NB4 (cell line): ENCODE data around the gene ZBTB43.

Experiments
- DNase-seq: peaks from one replicate; pipeline ENCODE4 v3.0.0; 2010; ENCODE audit warnings: low read depth
- H3K4me3 ChIP-seq: one replicate; pipeline ENCODE4 v1.5.1; 2011; ENCODE audit warnings: mild to moderate bottlenecking, low read depth, low read length, moderate library complexity
- MYC ChIP-seq: IDR thresholded peaks from 2 replicates; pipeline ENCODE4 v1.6.1; 2011; ENCODE audit warnings: low read depth, low read length
- POLR2A ChIP-seq: IDR thresholded peaks from 2 replicates; pipeline ENCODE4 v1.6.1; 2011; ENCODE audit warnings: mild to moderate bottlenecking; ENCODE audit not compliant: insufficient read length; ENCODE audit errors: extremely low read depth
- TF ChIP-seq, protein P1 (sequence below): IDR thresholded peaks from 2 replicates; pipeline ENCODE4 v1.6.1; 2011; ENCODE audit warnings: low read depth, low read length
- TF ChIP-seq, protein P2 (sequence below): IDR thresholded peaks from one replicate; pipeline ENCODE4 v1.5.1; 2012; ENCODE audit warnings: low read depth, low read length

Gene ZBTB43

DNA sequence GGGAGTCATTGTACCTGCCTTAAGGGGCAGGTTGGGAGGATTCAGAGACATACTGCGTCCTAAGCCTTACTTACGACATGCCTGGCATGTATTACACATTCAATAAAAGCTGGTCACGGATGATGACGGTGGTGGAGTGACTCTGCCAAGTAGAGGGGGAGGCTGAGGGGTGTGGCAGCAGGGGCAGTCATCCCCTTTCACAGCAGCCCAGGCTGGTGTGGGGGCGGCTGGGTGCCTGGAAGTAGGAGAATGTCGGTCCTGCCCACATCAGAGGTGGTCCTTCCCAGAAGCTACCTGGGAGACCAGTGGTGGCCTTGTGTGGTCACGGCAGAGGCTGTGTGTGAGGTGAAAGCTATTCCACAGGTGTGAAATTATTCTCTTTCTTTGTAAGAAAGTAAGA lies 64.5 kb downstream of the ZBTB43 start:
- H3K4me3 ChIP-seq: no peak overlapping the region
- TF ChIP-seq, protein P1, sequence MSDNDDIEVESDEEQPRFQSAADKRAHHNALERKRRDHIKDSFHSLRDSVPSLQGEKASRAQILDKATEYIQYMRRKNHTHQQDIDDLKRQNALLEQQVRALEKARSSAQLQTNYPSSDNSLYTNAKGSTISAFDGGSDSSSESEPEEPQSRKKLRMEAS: no peak
- TF ChIP-seq, protein P2, sequence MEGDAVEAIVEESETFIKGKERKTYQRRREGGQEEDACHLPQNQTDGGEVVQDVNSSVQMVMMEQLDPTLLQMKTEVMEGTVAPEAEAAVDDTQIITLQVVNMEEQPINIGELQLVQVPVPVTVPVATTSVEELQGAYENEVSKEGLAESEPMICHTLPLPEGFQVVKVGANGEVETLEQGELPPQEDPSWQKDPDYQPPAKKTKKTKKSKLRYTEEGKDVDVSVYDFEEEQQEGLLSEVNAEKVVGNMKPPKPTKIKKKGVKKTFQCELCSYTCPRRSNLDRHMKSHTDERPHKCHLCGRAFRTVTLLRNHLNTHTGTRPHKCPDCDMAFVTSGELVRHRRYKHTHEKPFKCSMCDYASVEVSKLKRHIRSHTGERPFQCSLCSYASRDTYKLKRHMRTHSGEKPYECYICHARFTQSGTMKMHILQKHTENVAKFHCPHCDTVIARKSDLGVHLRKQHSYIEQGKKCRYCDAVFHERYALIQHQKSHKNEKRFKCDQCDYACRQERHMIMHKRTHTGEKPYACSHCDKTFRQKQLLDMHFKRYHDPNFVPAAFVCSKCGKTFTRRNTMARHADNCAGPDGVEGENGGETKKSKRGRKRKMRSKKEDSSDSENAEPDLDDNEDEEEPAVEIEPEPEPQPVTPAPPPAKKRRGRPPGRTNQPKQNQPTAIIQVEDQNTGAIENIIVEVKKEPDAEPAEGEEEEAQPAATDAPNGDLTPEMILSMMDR: no peak
- no peak for TF ChIP-seq MYC
- no peak for TF ChIP-seq POLR2A
- no peak for DNase-seq

DNA sequence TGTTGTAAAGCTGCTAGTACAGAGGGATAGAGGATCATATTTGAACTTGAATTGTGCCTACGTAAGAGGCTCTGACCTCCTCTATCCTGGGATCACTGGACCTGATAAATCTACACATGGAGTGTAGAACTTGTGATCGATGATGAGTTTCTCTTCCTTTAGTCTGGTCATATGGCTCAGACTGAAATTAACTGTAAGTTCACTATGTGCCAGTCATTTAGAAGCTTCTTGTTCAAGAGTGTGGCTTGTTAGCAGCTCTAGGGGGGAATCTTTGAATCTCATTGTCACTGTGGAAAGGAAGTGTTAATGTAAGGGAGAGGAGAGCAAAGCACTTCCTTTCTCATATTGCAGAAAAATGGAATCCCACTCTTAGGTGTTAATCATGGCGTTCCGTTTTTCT lies 67.7 kb downstream of the ZBTB43 start:
- no peak for DNase-seq
- TF ChIP-seq MYC: no peak
- TF ChIP-seq, protein P2: no peak
- no peak for TF ChIP-seq POLR2A
- TF ChIP-seq, protein P1: no peak
- no peak overlapping the region for H3K4me3 ChIP-seq

DNA sequence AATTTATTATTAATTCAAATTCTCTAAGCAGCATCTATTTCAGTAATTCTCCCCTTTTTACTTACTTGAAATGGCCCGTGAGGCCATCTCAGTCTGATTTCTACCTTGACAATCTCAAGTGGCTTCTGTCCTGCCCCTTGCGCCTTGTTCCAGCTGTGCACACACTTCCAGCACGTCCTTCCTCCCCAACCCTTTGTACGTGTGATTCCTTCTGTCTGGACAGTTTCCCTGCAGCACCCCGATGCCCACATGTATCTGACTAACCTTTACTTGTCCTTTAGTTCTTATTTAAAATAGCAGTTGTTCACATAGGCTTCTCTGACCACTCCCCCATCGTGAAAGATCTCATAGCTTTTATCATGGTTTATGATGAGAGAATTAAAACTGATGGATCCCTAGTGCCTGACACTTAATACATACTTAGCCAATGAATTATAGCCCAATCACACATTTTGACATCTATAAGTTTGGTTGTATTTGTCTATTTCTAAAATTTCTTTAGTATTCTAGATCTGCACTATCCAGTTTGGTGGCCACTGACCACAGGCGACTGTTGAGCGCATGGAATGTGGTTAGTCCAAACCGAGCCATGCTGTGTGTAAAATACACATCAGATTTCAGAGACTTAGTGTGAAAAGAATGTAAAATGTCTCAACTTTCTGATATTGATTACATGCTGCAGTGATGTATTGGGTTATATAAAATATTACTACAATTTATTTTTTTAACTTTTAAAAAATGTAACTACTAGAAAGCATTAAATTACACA lies 69.9 kb downstream of the ZBTB43 start:
- no peak for DNase-seq
- TF ChIP-seq POLR2A (no peak), MYC (no peak)
- TF ChIP-seq, protein P1: no peak
- no peak overlapping the region for H3K4me3 ChIP-seq

DNA sequence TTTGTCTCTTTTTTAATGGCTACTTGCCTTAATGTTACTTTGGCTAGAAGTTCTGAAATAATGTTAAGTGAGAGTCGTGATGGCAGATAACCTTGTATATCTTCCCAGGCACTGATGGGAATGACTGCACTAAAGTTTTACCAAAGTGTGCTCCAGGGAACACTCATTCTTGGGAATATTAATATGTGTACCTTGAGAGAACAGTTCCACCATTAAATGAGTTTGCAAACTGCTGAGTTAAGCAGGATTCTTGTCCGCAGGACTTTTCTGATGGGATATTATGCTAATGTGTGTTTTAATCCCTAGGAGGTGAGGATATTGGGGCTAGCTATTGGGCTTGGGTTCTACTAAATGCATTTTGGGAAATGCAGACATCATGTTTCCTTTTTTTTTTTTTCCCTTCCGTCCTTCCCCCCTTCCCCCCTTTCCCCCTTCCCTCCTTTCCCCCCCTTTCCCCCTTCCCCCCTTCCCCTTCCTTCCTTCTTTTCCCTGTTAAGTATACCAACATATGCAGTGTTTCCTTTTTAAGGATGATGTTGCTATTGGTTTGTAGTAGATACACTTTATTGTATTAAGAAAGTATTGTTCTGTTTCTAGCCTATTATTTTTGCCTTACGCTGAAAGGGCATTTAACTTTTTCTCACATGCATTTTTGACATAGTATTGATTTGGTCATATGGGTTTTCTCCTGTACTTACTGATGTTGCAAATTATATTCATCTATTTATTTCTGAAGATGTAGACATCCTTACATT lies 71.1 kb downstream of the ZBTB43 start:
- TF ChIP-seq, protein P2: no peak
- TF ChIP-seq, protein P1: no peak
- no peak for TF ChIP-seq MYC
- no peak for TF ChIP-seq POLR2A
- H3K4me3 ChIP-seq: no peak overlapping the region
- DNase-seq: no peak

DNA sequence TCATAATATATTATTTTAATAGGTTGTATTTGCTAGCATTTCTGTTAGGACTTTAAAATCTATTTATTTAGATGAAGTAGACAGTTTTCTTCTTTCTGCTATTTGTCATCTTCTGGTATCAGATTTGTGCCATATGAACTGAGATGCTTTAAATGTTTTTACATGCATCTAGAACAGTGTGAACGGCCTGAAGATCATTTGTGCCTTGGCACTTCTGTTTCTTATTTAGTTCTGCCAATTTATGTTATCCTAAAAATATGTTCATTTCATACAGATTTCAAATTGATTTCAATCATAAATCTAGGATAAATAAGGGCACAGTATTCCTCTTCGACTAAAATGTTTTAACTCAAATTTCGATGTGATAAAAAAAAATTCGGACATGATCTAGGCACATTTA lies 71.7 kb downstream of the ZBTB43 start:
- H3K4me3 ChIP-seq: no peak overlapping the region
- TF ChIP-seq MYC (no peak), POLR2A (no peak)
- TF ChIP-seq, protein P1: no peak
- TF ChIP-seq, protein P2: no peak
- no peak for DNase-seq

DNA sequence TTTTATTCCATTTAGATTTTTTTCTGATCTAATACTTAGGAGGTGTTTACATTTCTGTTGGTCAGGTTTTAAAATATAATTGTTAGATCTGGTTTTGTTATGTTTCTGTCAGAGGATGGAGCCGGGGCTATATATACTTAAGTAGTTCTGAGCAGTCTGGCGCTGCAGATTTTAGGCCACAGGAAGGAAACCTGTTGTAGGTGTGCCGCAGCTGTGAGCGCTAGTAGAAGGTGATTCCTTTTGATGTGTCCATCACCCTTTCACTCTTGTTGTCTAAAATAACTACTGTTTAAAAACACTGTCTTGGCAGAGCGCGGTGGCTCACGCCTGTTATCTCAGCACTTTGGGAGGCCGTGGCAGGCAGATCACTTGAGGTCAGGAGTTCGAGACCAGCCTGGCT lies 72.6 kb downstream of the ZBTB43 start:
- no peak for DNase-seq

More for the DNA sequence above, 72.6 kb downstream of the ZBTB43 start:
- TF ChIP-seq MYC (no peak), POLR2A (no peak)
- TF ChIP-seq, protein P1: no peak
- TF ChIP-seq, protein P2: no peak
- H3K4me3 ChIP-seq: no peak overlapping the region
